Upper lobe of left lung (tissue), 6 donors: Measurements from ENCODE around the gene ACSM3. TPM values are rescaled to one million over a fixed set of nuclear protein-coding genes. Genes with fewer than 3 reads are reported as not detected.
"Not testable (repeated sequence)": the region's sequence is repeated elsewhere in the genome, so short reads cannot be mapped to it uniquely, and the experiment has no call there.

Experiments
- ATAC-seq, 2 donors: fragments of 200-7000 bp; cut with Tn5 transposase; one replicate each; pipeline ENCODE4 v1.9.1; 2022; ENCODE audit warnings: mild to moderate bottlenecking in 2 of 2, moderate library complexity in 2 of 2; ENCODE audit not compliant: low FRiP score in 2 of 2
- DNase-seq, 2 donors: peaks; one replicate each; pipeline ENCODE4 v3.0.0-alpha.2; 2019 to 2020
- H3K27ac ChIP-seq, 4 donors: fragments of 200-600 bp; sonication (generic); one replicate each; pipeline ENCODE4 v1.5.1; 2016 to 2019
- H3K27me3 ChIP-seq, 4 donors: fragments of 200-600 bp; sonication (generic); one replicate each; pipeline ENCODE4 v1.5.1; 2017 to 2019
- H3K36me3 ChIP-seq, 4 donors: fragments of 200-600 bp; sonication (generic); one replicate each; pipeline ENCODE4 v1.5.1; 2016 to 2019
- H3K4me1 ChIP-seq, 4 donors: fragments of 200-600 bp; sonication (generic); one replicate each; pipeline ENCODE4 v1.5.1; 2018 to 2019
- H3K4me3 ChIP-seq, 4 donors: fragments of 200-600 bp; sonication (generic); one replicate each; pipeline ENCODE4 v1.5.1; 2017 to 2019; ENCODE audit warnings: mild to moderate bottlenecking in 2 of 4, moderate library complexity in 1 of 4
- H3K9me3 ChIP-seq, 4 donors: fragments of 200-600 bp; sonication (generic); one replicate each; pipeline ENCODE4 v1.5.1; 2018 to 2019
- EP300 ChIP-seq, 4 donors: sonication (generic); formaldehyde crosslinking; IDR thresholded peaks; one replicate each; pipeline ENCODE4 v1.5.1; 2017; ENCODE audit warnings: antibody characterized with exemption in 4 of 4, control low read depth in 2 of 4
- POLR2A ChIP-seq, 4 donors: fragments of 450-650 bp; IDR thresholded peaks; one replicate each; pipeline ENCODE4 v1.5.1; 2016 to 2017; ENCODE audit warnings: antibody characterized with exemption in 4 of 4, mild to moderate bottlenecking in 2 of 4
- POLR2AphosphoS5 ChIP-seq, 2 donors: sonication (generic); formaldehyde crosslinking; IDR thresholded peaks; one replicate each; pipeline ENCODE4 v1.5.1; 2017; ENCODE audit warnings: antibody characterized with exemption in 2 of 2
- WGBS, 2 donors: methylation state at CpG; one replicate each; pipeline ENCODE4 v1.1.5; 2017 to 2018; 5-methylcytosine and 5-hydroxymethylcytosine counted together
- total RNA-seq, 6 donors: library from RNA; depleted of rRNA in 4 of 6; stranded (reverse); fragments of >200 nt in 4 of 6; gene quantifications; one replicate each; pipeline versions ENCODE4 v1.1.0 to v1.2.1, GENCODE V29; 2016 to 2021
- TF ChIP-seq, protein P1 (sequence below), 6 experiments: fragments of 450-650 bp in 4 of 6; fragments of 200-600 bp in 2 of 6; sonication (generic) in 2 of 6; IDR thresholded peaks; one replicate each; pipeline ENCODE4 v1.5.1; 2016 to 2019; ENCODE audit warnings: antibody characterized with exemption in 6 of 6
- donor health status: DM: no; HTN: no; CAD: no; lungs with moderate emphysema.
- donor health status: DM: no; HTN: yes; CAD: no; lungs with severe emphysema.

ACSM3 gene
- total RNA-seq, 6 donors from 2014 or later: 8.5 to 28.6 (median 15.9) TPM

DNA sequence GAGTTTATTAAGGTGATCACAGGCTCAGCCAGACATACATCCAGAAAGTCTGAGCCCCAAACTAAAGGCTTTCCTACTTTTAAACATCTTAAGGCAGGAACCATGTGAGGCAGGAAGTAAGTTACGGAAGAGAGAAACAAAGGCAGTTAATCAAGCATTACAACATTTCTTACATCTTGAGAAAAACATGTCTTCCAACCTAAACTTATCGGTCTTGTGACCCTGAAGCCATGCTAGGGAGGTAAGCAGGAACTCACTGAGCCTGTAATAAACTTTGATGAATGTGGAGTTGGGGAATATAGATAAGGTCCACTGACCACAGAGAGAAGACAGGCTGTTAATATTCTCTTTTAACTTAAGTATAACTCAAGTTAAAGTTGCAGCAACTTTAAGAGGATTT is 3.5 kb upstream of the ACSM3 start:
- no peak for ATAC-seq
- no peaks in the 10 kb centered on the region for H3K27me3 ChIP-seq
- DNase-seq: no peak
- H3K27ac ChIP-seq: no peak overlapping the region
- no peak overlapping the region for H3K4me3 ChIP-seq
- 65 to 67% methylated on average over 2 of the region's 2 CpGs for WGBS, 2 donors
- no peaks in the 10 kb centered on the region for H3K36me3 ChIP-seq
- H3K9me3 ChIP-seq: no peaks in the 10 kb centered on the region
- TF ChIP-seq EP300 (IDR thresholded peaks at IDR 0.05) (no peak), POLR2A (IDR thresholded peaks at IDR 0.05) (no peak), POLR2AphosphoS5 (IDR thresholded peaks at IDR 0.05) (no peak)
- TF ChIP-seq, protein P1, sequence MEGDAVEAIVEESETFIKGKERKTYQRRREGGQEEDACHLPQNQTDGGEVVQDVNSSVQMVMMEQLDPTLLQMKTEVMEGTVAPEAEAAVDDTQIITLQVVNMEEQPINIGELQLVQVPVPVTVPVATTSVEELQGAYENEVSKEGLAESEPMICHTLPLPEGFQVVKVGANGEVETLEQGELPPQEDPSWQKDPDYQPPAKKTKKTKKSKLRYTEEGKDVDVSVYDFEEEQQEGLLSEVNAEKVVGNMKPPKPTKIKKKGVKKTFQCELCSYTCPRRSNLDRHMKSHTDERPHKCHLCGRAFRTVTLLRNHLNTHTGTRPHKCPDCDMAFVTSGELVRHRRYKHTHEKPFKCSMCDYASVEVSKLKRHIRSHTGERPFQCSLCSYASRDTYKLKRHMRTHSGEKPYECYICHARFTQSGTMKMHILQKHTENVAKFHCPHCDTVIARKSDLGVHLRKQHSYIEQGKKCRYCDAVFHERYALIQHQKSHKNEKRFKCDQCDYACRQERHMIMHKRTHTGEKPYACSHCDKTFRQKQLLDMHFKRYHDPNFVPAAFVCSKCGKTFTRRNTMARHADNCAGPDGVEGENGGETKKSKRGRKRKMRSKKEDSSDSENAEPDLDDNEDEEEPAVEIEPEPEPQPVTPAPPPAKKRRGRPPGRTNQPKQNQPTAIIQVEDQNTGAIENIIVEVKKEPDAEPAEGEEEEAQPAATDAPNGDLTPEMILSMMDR (IDR thresholded peaks at IDR 0.05): no peak
- H3K4me1 ChIP-seq: peaks cover 0 to 7% (median 3%) of the 10 kb centered on the region in 4 donors

DNA sequence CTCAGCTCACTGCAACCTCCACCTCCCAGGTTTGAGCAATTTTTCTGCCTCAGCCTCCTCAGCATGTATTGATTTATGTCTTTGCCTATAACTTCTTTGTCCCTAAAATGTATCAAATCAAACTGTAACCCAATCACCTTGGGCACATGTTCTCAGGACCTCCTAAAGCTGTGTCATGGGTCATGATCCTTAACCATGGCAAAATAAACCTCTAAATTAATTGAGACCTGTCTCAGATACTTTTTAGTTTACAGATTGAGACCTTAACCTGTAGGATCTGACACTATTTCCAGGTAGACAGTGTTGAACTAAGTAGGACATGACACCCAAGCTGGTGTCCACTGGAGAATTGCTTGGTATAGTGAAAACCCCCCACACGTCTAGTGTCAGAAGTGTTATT is 2.6 kb upstream of the ACSM3 start:
- WGBS, 2 donors: 78 to 83% methylated on average over 1 of the region's 1 CpG

DNA sequence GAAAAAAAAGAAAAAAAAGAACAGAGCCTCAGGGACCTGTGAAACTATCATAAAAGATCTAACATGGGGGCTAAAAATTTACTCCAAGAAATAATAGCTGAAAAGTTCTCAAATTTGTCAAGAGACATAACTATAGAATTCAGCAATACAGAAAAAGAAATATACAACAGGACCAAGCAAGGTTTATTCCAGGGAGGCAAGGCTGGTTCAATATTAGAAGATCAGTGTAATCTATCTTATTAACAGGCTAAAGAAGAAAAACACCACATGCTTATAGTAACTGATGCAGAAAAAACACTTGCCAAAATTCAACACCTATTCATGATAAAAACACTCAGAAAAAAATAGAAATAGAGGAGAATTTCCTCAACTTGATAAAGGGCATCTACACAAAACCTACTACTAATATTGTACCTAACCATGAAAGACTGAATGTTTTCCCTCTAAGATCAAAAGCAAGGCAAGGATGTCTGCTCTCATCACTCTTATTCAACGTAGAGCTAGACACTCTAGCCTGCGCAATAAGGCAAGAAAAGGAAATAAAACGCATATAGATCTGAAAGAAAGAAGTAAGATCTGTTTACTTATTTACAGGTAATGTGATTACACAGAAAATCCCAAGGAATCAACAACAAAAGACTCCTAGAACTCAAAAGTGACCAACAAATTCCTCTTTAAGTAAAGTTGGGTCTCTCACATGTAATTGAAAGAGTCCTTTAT is 1.2 kb upstream of the ACSM3 start:
- ATAC-seq (no peak), DNase-seq (no peak)
- TF ChIP-seq EP300 (IDR thresholded peaks at IDR 0.05): no peak
- Histone ChIP-seq H3K27me3 (no peaks in the 10 kb centered on the region), H3K4me1 (peaks cover 0 to 7% (median 3%) of the 10 kb centered on the region in 4 donors), H3K9me3 (no peaks in the 10 kb centered on the region), H3K27ac (peak overlapping the region in 3 of 4 donors; percentile 62 to 82 (median 73)), H3K4me3 (no peak overlapping the region), H3K36me3 (no peaks in the 10 kb centered on the region)
- 92 to 93% methylated on average over 3 of the region's 3 CpGs for WGBS, 2 donors

More for the DNA sequence above, 2.6 kb upstream of the ACSM3 start:
- Histone ChIP-seq H3K4me3 (no peak overlapping the region), H3K36me3 (no peaks in the 10 kb centered on the region), H3K27ac (no peak overlapping the region), H3K4me1 (peaks cover 0 to 7% (median 3%) of the 10 kb centered on the region in 4 donors), H3K27me3 (no peaks in the 10 kb centered on the region), H3K9me3 (no peaks in the 10 kb centered on the region)
- DNase-seq: no peak
- TF ChIP-seq, protein P1 (IDR thresholded peaks at IDR 0.05): no peak
- ATAC-seq: no peak

DNA sequence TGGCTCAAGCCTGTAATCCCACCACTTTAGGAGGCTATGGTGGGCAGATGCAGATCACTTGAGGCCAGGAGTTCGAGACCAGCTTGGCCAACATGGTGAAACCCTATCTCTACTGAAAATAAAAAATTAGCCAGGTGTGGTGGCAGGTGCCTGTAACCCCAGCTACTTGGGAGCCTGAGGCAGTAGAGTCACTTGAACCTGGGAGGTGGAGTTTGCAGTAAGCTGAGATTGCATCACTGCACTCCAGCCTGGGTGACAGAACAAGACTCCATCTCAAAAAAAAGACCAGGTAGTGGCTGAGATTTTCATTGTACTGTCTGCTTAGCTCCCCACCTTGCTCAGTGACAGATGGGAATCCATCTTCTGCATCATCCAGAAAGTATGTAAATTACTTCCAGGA is 634 bp downstream of the ACSM3 start:
- WGBS, 2 donors: 37 to 75% methylated on average over 1 of the region's 1 CpG
- not testable (repeated sequence) for H3K27me3 ChIP-seq, H3K9me3 ChIP-seq, H3K4me1 ChIP-seq, H3K36me3 ChIP-seq
- DNase-seq (peak in 1 of 2 donors; percentile 76), ATAC-seq (peak in 1 of 2 donors; percentile 55)
- Histone ChIP-seq H3K27ac (peak overlapping the region in 3 of 4 donors; percentile 62 to 82 (median 63)), H3K4me3 (peak overlapping the region in 1 of 4 donors; percentile 7)

DNA sequence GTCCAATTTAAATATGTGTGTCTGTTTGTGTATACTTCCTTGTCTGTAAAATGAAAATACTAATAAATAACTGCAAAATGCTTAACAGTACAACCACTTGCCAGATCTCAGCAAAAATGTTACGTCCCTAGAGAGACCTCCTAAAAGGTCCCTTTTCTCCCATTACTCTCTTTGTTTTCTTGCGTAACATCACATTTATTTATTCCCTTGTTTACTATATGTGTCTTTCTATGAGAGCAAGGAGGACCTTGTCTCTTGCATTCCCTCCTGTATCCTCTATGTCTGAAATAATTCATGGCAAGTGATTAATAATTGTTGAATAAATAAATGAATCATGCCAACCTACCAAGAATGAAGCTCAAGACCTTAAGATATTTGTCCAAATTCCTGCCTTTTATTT is 1.9 kb downstream of the ACSM3 start:
- Histone ChIP-seq H3K36me3 (no peaks in the 10 kb centered on the region), H3K27me3 (no peaks in the 10 kb centered on the region), H3K4me3 (no peak overlapping the region), H3K4me1 (peaks cover 0 to 7% (median 3%) of the 10 kb centered on the region in 4 donors), H3K9me3 (no peaks in the 10 kb centered on the region), H3K27ac (no peak overlapping the region)
- no peak for DNase-seq
- ATAC-seq: no peak
- 88 to 92% methylated on average over 2 of the region's 2 CpGs for WGBS, 2 donors
- no peak for TF ChIP-seq POLR2AphosphoS5 (IDR thresholded peaks at IDR 0.05)
- TF ChIP-seq, protein P1 (IDR thresholded peaks at IDR 0.05): no peak
- TF ChIP-seq POLR2A (IDR thresholded peaks at IDR 0.05): no peak
- no peak for TF ChIP-seq EP300 (IDR thresholded peaks at IDR 0.05)

DNA sequence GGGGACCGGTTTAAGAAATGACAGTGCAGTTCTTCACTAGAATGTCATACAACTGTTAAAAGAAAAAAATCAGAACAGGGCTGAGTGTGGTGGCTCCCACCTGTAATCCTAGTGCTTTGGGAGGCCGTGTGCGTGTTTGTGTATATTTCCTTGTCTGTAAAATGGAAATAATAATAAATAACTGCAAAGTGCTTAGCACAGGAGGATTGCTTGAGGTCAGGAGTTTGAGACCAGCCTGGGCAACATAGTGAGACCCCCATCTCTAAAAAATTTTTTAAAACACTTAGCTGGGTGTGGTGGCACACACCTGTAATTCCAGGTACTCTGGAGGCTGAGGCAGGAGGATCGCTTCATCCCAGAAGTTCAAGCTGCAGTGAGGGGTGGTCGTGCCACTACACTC is 2.5 kb downstream of the ACSM3 start:
- 81 to 93% methylated on average over 5 of the region's 5 CpGs for WGBS, 2 donors
- H3K4me3 ChIP-seq: no peak overlapping the region
- peaks cover 0 to 7% (median 3%) of the 10 kb centered on the region in 4 donors for H3K4me1 ChIP-seq
- no peak for TF ChIP-seq POLR2A (IDR thresholded peaks at IDR 0.05)
- TF ChIP-seq EP300 (IDR thresholded peaks at IDR 0.05): no peak
- TF ChIP-seq, protein P1 (IDR thresholded peaks at IDR 0.05): no peak
- TF ChIP-seq POLR2AphosphoS5 (IDR thresholded peaks at IDR 0.05): no peak
- DNase-seq (no peak), ATAC-seq (no peak)
- H3K36me3 ChIP-seq: no peaks in the 10 kb centered on the region
- H3K27me3 ChIP-seq: no peaks in the 10 kb centered on the region
- no peak overlapping the region for H3K27ac ChIP-seq
- no peaks in the 10 kb centered on the region for H3K9me3 ChIP-seq
